GM21723 (cell line): Measurements from ENCODE around the gene PRAC2.

ENCODE experiments used
- ATAC-seq: cut with Tn5 transposase; IDR thresholded peaks from one replicate; pipeline ENCODE4 v1.9.1; 2021; ENCODE audit warnings: mild to moderate bottlenecking, moderate library complexity; ENCODE audit not compliant: unreplicated experiment

The PRAC2 gene

DNA sequence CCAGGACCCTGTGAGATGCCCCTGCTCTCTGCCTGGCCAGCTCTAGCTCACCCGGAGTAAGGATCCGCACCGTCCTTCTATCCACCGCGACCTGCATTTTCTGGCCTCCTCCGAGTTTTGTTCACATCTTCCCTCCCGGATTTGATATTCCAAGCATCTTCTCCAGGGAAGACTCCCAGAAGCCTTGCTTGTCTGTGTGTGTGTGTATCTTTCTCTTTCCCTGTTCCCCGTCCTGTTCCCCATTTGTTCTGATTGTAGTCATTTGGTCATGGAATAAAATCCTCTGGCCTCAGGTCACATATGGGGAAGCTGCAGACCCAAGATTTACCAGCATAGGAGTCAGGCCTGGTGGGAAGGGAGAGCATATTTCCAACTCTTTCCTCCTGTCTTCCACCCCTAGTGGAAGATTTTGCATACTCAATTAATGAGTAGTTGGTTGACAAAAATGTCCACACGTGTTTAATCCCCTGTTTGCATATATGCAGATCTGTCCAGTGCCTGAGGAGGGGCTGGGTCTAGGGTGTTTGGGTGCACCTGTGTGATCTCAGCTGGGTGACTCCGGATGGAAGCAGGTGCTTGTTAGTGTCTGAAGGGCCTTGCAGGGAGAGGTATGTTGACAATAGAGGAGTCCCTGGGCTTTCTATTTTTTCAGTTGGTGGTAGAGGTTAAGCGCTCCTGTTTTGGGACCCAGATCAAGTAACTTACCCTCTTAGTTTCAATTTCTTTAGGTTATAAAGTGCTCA, 2.5 kb upstream of the PRAC2 start:
- ATAC-seq = no peak

DNA sequence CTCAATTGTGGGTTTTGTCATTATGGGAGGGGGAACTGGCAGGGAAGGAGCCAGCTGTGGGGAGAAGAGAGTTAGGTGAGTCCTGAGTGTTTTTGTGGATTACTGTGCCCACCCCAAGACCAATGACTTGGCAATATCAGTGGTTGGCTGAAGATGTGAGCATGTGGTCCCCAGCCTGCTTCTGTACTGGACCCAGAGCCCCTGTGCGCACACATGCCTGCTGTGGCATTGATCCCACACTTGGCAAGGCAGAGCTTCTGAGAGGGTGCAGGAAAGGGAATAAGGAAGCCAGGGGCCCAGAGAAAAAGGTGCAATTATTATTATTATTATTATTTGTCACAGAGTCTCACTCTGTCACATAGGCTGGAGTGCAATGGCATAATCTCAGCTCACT, 2.0 kb upstream of the PRAC2 start:
- ATAC-seq = no peak

DNA sequence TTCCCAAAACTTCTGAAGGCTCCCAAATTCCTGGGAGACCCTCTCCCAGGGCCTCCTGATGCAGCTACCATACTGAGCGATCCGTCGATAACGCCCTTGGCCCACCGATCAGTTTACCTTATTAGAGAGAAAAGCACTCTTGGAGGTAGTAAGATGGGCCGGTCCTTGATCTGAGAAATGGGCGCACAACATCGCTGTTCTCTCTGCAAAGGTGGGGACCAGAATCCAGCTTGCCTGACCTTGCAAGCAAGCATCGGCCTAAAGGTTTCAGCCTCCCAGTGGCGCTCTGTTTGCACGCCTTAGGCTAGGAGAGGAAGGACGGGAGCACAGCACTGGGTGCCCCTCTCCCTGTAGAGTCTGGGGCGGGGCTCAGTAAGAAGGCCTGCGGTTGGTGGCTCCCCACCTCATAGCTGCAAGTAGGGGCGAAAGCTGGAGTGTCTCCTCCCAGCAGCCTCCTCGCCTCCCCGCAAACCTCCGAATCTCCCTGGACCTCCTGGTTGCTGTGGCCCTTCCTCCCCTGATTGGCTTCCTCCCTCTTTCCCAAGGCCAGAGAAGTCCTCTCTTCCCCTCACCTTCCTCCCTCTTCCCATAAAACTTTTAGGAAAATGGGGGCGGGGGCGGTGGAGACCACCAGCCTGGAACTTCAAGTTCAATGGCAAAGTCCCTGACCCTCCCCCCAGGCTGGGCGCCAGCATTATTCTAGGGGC, 631 bp upstream of the PRAC2 start, which contains the start of gene PRAC1:
PRAC1 (minus strand) TSS at position 318 of the 707 bp plus-strand sequence; CDS start at position 192, 126 bp downstream.
- ATAC-seq = no peak

DNA sequence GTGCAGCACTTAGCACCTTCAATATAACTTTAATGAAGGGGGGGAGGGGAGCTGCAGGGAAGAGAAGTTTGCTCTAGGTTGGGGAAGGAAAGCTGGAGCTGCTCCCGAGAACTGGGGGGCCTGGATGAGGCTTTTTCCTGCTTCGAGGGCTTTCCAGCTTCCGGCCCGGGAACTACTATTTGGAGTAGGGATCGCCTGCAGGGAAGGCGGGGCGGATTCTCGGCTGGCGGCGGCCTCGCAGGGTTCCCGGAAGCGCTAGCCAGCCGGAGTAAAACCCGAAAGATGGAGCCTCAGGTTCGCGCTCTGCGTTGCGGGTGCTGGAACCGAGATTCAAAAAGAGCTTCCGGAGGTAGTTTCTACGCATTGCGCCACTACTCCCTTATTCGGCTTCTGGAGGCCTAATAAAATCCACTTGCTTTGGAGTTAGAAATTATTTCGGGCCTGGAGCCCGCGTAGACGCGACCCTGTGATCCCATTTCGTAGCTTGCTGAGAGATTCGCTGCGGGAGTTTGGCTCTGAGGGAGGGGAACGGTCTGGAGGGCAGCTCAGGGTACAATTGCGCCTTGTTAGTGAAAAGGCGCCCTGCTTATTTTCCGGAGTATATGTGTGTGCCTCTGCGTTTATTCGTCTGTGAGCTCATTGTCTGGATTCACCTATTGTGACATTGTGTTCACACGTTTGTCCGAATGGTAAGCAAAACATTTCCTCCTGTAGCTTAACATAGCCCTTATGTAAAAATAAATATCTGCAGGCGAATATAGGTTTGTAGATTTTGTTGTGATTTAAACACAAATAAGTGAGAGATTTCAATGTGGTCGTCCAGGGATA, 652 bp downstream of the PRAC2 start:
- ATAC-seq = no peak

DNA sequence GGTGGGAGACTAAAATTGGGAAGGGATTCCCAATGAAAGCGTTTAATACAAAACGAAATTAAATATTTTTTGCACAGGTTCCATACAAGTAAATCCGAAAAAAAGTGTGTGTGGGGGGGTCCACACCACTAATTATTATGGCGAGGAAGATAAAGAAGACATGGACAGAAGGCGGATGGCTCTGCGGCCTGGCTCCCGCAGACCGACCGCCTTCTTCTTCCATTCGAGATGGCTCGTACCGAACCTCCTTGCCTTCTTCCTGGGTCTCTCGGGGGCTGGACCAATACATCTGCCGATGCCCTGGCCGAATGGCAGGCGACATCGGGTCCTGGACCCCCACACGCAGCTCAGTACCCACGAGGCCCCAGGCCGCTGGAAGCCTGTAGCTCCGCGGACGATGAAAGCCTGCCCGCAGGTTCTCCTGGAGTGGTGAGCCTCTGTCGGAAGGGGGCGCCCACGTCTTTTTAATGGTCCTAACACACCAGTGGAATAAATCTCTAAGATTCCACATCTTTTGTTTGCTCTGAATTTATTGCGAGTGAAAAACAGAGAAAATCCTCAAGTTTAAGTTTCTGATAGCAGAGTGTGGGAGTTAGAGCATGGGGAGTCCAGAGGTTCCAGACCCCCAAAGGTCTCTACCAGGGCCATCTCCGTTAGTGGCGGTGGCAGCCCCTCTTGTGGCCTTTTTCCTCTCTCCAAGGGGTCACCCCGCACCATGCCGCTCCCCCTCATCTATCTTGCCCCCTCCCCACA, 1.4 kb downstream of the PRAC2 start:
- no peak for ATAC-seq

DNA sequence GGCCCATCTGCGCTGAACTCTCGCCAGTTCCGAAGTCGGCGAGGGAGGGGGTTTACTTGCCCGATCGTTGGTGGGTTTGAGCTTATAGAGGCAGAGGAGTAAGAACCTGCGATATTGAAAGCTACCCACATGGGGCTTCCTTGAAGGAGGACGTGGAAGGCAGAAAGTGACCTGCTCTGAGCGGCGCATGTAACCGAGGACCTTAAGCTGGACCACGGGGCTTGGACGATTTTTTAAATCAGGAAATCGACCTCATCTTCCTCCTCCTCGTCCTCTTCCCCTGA, 2.0 kb downstream of the PRAC2 start:
- ATAC-seq = no peak

DNA sequence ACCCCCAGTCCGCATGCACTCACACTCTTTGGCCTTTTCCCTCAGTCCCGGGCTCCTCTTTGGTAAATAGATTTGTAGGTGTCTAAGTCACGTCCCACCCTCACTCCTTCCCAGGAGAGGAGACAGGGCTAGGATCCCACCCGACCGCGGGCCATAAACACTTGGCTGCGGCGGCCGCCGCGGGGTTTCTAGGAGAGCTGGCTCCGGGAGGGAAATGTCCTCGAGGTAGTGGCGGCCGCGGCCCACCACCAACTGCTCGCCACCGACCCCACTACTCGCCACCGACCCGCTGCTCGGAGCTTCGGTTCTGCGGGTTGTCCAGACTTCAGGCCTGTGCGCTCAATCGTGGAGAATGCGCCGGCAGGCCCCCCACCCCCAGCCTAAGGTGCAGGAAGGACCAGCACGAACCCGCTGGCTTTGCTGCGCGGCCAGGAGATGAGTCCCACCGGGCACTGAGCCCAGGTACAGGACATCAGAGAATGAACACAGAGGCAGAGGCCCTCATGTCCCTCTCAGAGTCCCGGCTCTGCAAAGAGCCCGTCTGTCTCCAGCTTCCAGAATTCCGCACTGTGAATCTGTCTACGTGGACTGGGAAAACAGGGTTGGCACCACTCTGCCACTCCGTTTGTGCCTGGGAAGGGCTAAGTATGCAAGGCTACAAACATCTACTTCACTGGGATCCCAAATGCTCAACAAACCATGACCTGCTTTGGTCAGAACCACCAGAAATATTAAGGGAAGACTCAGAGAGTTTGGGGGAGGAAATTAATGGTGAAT, 2.5 kb downstream of the PRAC2 start:
- ATAC-seq = no peak

DNA sequence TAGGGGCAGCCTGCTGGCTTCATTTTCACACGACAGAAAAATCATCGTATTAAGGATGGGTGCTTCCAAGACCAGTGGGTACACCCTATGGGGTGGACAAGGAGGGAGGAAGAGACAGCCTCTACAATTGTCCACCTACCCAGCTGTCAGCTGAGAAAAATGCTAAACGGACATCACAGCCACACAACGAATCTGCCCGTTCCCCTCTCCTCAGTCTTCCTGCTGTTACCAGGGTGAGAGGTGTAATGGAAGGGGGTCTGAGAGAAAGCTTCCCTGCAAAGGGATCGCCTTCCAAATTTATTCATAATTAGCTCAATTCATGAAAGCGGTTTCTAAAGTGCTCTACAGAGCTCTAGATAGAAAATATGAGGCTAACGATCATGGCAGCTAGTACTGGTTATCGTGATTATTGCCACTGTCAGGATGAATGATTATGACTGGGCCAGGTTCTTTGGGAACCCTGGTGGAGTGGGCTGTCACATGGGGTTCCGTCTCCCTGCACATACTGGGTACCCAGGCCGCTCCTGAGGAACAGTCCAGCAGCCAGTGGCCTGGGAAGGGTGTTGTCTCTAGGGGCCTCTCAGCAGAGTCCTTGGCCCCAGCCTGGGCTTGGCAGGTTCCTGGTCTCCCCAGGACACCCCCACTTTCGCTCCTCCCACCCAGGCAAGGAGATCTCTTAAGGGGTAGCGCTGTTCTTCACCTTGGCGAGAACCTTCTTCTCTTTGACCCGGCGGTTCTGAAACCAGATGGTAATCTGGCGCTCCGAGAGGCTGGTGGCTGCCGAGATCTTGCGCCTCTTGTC, 3.3 kb downstream of the PRAC2 start:
- no peak for ATAC-seq

DNA sequence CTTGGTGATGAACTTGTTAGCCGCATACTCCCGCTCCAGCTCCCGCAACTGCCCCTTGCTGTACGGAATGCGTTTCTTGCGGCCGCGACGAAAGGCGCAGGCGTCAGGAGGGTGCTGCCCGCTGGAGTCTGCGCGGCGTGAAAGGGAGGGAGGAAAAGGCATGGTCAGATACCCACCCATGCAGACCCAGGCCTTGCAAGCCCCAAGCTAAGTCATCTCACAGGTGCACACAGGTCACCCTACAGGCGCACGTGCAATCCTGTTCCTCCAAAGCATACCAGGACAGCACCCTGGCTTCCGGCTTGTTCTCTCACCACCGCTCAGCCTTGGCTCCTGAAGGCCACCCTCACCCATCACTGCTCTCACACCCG, 3.9 kb downstream of the PRAC2 start:
- ATAC-seq = no peak

DNA sequence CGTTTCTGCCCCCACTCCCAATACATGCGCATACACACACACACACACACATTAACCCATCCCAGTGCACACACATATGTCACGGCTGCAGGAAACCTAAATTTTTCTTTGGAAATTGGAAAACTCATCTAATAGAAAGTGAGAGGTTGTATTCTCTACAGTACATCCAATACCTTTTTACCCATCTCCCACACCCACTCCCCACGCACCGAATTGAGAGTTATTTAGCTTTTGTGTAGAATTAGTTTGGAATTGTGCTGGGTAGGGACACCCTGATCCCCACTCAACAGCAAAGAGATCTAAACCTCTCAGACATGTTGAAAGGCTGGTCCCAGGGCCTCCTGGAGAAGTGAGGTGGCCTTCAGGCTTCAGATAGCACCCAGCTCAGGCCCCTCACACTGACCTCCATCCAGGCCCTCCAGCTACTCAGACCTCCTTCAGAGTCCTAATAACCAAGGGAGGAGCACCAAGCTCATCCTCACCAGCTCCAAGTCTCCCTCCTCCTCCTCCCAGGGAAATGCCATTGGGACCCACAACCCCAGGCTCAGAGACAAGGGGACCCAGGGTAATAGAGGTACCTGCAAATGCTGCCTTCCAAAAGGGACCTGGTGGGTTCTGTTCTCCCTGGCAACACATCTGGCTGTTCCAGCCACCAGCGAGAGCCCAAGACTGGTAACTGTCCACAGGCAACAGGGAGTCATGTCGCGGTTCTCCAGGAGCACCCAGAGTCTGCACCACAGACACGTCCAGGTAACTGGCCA, 4.6 kb downstream of the PRAC2 start:
- ATAC-seq = no peak

DNA sequence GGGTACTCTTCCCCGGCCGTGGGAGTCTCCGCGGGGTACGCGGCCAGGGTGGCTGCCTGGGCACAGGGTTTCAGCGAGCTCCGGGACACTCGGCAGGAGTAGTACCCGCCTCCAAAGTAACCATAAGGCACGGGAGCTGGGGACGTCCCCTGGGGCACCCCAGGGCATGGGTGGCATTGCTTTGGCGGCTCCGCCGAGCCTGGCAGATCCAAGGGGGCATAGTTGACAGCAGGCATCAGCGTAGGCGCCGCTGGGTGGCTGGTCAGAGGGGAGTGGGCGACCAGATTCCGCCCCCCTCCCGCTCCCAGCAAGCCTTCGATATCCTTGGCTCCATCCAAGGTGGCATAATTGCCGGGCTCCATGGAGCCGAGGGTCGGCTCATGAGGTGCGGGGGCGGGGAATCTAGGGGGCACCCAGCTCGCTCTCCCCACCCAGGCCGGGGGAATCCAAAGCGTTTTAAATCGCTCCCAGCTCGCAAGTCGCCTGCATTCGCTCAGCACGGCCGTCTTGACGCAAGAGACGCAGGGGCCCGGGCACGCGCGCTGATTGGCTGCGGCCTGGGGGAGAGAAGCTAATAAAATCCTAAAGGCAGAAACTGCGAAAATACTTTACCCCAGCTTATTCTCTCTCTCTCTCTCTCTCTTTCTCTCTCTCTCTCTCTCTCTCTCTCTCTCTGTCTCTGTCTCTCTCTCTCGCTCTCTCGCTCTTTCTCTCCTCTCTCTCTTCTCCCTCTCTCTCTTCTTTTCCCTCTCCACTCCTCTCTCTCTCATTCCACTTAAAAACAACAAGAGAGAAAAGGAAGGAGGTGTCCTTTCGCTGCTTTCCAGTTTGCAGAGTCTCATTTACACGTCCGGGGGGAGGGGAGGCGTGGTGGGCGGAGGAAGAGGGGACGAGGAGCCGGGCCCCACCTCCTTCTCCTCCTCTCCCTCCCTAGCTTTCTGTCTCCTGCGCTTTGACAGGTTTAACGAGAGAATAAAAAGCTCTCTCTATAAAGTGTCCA, 5.5 kb downstream of the PRAC2 start, which contains the start of gene HOXB13:
HOXB13 (minus strand) TSS at position 519 of the 1,000 bp plus-strand sequence; CDS start at position 362, 157 bp downstream.
- ATAC-seq = no peak

DNA sequence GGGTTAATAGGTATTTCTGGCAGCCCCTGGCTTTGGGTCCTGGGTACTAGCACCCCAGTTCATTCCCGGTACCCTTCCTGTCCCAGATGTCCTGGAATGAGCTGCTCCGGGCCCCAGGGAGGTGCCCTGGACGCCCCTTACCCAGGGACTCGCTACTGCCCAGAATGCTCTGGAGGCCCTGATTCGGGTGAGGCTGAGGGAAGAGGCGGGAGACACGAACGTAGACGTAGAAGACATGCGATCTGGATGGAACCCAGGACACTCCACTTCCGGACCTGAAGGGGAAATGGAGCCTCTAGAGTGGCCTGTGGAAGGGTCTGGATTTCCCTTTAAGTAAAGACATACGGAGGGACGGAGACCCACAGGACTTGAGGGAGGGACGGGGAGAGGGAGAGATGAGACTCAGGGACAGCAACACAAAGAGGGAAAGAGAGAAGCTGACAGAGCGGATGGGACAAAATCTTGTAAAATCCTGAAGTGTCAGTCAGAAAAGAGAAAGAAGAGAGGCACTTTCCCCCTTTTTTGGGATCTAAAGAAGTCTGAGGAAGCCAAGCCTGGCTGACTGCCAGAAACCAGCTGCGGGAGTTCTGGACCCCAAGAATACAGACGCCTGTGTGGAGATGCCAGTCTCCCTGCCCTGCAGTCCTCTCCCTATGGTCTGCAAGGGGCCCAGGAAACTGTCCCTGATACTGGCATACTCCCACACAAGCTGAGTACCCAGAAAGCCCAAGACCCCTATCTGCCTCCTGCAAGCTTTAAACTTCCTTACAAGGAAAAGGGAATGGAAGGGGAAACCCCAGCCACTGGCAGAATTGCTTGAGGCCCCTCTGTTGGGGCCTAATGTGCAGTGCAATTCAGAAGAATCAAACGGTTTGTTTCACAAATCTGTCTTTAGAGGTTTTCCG, 6.6 kb downstream of the PRAC2 start:
- ATAC-seq = no peak

DNA sequence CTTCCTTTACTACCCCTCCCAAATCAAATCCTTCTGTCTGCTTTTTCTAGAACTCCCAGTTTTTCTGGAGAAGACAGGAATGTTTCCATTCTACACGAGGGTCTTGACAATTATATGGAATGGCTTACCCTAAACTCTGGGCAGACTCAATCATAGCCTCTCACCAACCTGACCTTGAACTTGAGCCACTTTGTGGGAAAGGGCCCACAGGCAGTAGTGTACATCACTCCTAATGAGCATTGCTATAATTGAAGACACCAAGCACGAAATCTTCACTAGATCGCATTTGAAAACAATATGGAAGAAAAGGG, 7.2 kb downstream of the PRAC2 start:
- ATAC-seq = no peak

DNA sequence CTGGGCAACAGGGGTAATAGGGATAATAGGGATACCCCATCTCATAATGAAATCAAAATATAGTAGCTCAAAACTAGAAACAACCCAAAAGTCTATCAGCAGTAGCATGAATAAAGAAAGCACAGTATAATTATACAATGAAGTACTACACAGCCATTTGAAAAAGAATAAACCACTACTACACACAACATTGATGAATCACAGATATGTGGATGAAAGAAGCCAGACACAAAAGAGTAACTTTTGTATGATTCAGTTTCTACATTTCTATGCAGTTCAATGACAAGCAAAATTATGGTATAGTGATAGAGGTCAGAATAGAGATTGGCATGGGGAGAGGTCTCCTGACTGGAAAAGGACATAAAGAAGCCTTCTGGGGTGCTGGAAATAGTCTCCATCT, 8.4 kb downstream of the PRAC2 start:
- no peak for ATAC-seq

DNA sequence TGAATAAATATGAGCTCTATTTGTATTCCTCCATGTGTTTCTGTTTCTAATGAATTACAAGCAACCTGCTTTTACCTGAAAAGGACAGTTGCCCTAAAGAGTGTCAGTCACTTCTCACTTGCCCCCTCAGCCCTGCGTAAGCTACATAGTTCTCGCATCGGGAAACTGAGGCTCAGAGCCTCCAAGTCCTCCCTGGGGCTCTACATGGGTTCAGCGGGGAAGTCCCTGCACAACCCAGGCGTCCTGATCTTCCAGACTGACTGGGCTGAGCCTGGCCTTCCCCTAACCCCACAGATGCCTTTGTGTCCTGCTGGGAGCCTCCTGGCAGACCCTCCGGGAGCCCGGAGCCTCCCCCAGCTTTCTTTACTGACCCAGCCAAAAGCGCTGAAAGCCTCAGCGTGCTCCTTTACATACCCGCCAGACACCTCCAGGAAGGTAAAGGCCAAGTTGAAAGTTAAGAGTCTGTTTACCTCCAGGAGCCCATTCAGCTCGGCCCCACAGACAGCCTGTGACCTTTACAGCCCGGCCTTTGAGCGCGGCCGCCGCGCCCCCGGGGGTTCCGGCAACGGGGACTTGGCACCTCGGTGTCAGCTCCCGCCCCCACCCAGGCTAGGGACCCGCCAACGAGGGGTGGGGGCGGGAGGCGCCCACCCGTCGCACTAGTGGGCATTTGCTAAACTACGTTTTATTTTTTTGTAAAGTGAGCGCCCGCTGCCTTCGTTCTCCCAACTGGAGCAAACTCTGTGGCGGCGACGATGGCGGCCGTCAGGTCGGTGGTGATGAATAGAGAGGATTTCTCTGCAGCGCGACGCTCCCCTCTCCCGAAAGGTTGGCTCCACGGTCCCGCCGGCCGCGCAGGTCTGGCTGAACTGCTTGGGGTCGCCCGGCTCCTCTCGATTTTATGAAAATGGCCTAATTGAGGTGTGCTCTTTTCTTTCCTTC, 10.0 kb downstream of the PRAC2 start:
- no peak for ATAC-seq
